ENCODE measurements around the gene APOM.

APOM gene

GRCh38 chr6:31655349-31656237 lies at the start of gene APOM:
TSS of gene APOM (plus strand) at chr6:31655894. CDS start at chr6:31655967, 73 bp downstream.
- DNase-seq (ENCODE audit: low read depth in 3 of 3), result no peak

- DNase-seq (ENCODE audit: low read depth in 3 of 3), result no peak
These were observed 48.4 kb upstream of the APOM start for GRCh38 chr6:31607317-31607716.

- no peak for DNase-seq (ENCODE audit: low read depth in 3 of 3)
These were observed 45.9 kb upstream of the APOM start for GRCh38 chr6:31609519-31610406.

GRCh38 chr6:31610968-31611367 lies 44.7 kb upstream of the APOM start:
- DNase-seq (ENCODE audit: low read depth in 3 of 3), result no peak

GRCh38 chr6:31614075-31614619 lies 41.5 kb upstream of the APOM start:
- DNase-seq (ENCODE audit: low read depth in 3 of 3), result no peak

- DNase-seq (ENCODE audit: low read depth in 3 of 3), result no peak
These were observed 40.8 kb upstream of the APOM start, which contains the start of gene AIF1 for GRCh38 chr6:31614684-31615578. TSS of gene AIF1 (plus strand) at chr6:31615234. CDS start at chr6:31615330, 96 bp downstream.

- DNase-seq (ENCODE audit: low read depth in 3 of 3), result peak in 1 of 3 experiments; percentile 29
These were observed 39.9 kb upstream of the APOM start for GRCh38 chr6:31615748-31616147.

- no peak for DNase-seq (ENCODE audit: low read depth in 3 of 3)
These were observed 38.7 kb upstream of the APOM start for GRCh38 chr6:31617010-31617409.

- DNase-seq (ENCODE audit: low read depth in 3 of 3), result peak; percentile 94 to 97 (median 96)
These were observed 35.7 kb upstream of the APOM start for GRCh38 chr6:31619805-31620585.

- DNase-seq (ENCODE audit: low read depth in 3 of 3), result peak in 2 of 3 experiments; percentile 65 to 96
These were observed 34.9 kb upstream of the APOM start, which contains the start of gene PRRC2A for GRCh38 chr6:31620586-31621319. TSS of gene PRRC2A (plus strand) at chr6:31620715. CDS start at chr6:31622790, 2,075 bp downstream.

- DNase-seq (ENCODE audit: low read depth in 3 of 3), result no peak
These were observed 34.3 kb upstream of the APOM start for GRCh38 chr6:31621320-31621939.

- no peak for DNase-seq (ENCODE audit: low read depth in 3 of 3)
These were observed 33.7 kb upstream of the APOM start for GRCh38 chr6:31621991-31622390.

- DNase-seq (ENCODE audit: low read depth in 3 of 3), result no peak
These were observed 33.0 kb upstream of the APOM start for GRCh38 chr6:31622684-31623091.

GRCh38 chr6:31624070-31624469 lies 31.6 kb upstream of the APOM start:
- no peak for DNase-seq (ENCODE audit: low read depth in 3 of 3)

- DNase-seq (ENCODE audit: low read depth in 3 of 3), result no peak
These were observed 28.7 kb upstream of the APOM start for GRCh38 chr6:31626952-31627351.

- no peak for DNase-seq (ENCODE audit: low read depth in 3 of 3)
These were observed 27.9 kb upstream of the APOM start for GRCh38 chr6:31627690-31628287.

- no peak for DNase-seq (ENCODE audit: low read depth in 3 of 3)
These were observed 26.7 kb upstream of the APOM start for GRCh38 chr6:31629014-31629413.

- DNase-seq (ENCODE audit: low read depth in 3 of 3), result no peak
These were observed 25.3 kb upstream of the APOM start for GRCh38 chr6:31630177-31630934.
